Cardiac fibroblast (primary cell): Measurements from ENCODE around the gene DOCK3.
"Not testable (repeated sequence)": the region's sequence is repeated elsewhere in the genome, so short reads cannot be mapped to it uniquely, and the experiment has no call there.

Source experiments
- DNase-seq, 2 donors: peaks; one replicate each; pipeline versions ENCODE4 v3.0.0 to v3.0.0-alpha.2; 2010; ENCODE audit warnings: low read depth in 2 of 2
- H3K4me3 ChIP-seq, 2 donors: replicated peaks in 1 of 2; 1 replicate in 1 of 2; 2 replicates in 1 of 2; pipeline ENCODE4 v1.5.1; 2011; ENCODE audit warnings: low read depth in 2 of 2, low read length in 2 of 2, mild to moderate bottlenecking in 2 of 2, moderate library complexity in 1 of 2
- TF ChIP-seq, protein P1 (sequence below): IDR thresholded peaks from one replicate; pipeline ENCODE4 v1.5.1; 2011; ENCODE audit warnings: low read depth, mild to moderate bottlenecking, low read length, inconsistent platforms

The DOCK3 gene

DNA sequence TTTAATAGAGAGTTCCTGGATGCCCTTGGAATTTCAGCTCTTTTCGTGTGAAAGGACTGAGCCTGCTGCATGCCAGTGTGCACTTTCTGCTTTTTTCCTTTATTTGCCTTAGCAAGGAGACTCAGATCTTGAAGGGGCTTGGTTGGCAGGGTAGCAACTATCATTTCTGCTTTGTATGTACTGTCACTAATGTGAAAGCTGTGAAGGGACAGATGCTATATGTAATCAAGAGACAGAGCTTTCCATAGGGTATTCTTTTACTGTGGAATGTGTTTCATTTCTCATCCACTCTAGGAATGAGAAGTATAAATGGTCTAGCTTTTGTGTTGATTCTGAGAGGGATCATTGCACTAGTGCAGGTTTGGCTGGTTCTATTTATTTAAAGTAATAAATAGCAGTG is 377.8 kb downstream of the DOCK3 start:
- no peak for DNase-seq
- H3K4me3 ChIP-seq, result no peak overlapping the region
- TF ChIP-seq, protein P1, sequence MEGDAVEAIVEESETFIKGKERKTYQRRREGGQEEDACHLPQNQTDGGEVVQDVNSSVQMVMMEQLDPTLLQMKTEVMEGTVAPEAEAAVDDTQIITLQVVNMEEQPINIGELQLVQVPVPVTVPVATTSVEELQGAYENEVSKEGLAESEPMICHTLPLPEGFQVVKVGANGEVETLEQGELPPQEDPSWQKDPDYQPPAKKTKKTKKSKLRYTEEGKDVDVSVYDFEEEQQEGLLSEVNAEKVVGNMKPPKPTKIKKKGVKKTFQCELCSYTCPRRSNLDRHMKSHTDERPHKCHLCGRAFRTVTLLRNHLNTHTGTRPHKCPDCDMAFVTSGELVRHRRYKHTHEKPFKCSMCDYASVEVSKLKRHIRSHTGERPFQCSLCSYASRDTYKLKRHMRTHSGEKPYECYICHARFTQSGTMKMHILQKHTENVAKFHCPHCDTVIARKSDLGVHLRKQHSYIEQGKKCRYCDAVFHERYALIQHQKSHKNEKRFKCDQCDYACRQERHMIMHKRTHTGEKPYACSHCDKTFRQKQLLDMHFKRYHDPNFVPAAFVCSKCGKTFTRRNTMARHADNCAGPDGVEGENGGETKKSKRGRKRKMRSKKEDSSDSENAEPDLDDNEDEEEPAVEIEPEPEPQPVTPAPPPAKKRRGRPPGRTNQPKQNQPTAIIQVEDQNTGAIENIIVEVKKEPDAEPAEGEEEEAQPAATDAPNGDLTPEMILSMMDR, result no peak

DNA sequence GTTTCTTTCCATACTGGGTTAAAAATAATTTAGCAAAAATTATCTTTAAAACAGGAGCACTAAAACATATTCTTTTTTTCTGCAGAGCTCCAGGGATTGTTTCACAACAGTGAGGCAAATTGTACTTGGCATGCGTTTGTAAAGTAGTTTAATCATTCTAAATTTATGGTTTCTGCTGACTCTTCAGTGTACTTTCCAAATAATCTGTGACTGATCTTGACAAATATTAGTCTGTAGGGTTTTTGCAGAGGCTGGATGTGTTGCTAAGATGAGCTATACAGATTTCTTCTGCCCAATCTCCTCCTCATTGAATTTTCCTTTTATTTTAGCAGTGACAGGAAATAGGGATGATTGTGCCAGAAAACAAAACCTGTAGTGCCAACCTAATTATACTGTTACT is 382.4 kb downstream of the DOCK3 start:
- no peak for DNase-seq
- no peak overlapping the region for H3K4me3 ChIP-seq
- TF ChIP-seq, protein P1, result no peak

DNA sequence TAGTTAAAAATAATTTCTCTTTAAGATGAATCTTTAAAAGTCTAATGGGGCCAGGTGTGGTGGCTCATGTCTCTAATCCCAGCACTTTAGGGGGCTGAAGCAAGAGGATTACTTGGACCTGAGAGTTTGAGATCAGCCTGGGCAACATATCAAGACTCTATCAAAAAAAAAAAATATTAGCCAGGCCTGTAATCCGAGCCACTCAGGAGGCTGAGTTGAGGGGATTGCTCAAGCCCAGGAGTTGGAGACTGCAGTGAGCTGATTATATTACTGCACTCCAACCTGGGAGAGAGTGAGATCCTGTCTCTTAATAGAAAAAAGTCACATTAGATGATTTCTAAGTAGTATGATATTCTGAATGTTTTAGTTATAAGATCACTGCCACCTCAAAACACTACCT is 388.3 kb downstream of the DOCK3 start:
- TF ChIP-seq, protein P1, result no peak
- H3K4me3 ChIP-seq, result no peak overlapping the region
- DNase-seq, result no peak

DNA sequence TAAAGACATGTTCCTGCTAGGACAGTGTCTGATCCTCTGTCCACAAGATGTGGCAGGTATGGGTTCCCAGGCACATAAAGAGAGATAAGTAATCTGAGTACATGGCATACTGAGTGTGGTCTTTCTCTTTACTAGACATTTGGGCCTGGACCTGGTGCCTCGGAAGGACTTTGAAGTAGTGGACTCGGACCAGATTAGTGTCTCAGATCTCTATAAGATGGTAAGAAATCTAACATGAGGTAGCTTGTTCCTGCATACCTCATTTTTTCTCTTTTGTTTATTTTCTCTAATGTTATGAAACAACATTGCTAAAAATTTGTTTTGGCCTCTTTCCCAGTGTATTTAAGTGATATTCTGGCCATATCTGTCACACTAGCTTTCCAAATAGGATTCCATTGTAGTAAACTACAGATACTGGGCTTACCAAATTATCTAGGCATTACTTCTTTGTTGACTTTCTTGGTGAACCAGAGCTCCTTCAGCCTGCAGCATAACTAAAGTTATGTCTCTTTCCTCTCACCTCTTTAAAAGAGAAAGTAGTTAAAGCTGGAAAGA is 400.6 kb downstream of the DOCK3 start:
- TF ChIP-seq, protein P1, result no peak
- no peak overlapping the region for H3K4me3 ChIP-seq
- no peak for DNase-seq

DNA sequence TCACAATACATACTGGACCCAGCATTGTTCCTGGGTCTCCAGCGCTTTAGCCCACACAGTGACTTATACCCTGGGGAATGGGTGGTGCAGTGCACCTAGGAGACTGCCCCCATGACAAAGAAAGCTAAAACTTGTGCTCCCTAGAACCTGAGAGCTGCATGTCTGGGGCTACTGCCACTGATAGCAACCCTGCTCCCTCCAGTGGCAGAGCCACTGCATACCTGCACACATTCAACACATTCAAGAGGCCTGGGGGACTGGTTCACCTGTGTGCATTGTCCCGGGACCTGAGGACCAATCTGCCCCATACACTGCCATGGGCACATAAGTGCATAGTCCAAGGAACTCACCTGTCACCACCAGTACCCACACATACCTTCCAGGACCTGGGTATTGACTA is 407.6 kb downstream of the DOCK3 start:
- no peak for DNase-seq
- TF ChIP-seq, protein P1, result no peak

DNA sequence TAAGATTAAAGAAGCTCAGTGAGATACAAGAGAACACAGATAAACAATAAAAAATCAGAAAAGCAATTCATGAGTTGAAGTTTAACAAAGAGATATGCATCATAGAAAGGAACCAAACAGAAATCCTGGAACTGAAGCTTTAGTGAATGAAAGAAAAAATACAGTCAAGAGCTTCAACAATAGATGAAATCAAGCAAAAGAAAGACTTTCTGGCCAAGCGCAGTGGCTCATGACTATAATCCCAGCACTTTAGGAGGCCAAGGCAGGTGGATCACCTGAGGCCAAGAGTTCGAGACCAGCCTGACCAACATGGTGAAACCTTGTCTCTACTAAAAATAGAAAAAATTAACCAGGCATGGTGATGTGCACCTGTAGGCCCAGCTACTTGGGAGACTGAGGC is 408.8 kb downstream of the DOCK3 start:
- no peak overlapping the region for H3K4me3 ChIP-seq
- TF ChIP-seq, protein P1, result no peak
- DNase-seq, result no peak

More for the DNA sequence above, 407.6 kb downstream of the DOCK3 start:
- no peak overlapping the region for H3K4me3 ChIP-seq

DNA sequence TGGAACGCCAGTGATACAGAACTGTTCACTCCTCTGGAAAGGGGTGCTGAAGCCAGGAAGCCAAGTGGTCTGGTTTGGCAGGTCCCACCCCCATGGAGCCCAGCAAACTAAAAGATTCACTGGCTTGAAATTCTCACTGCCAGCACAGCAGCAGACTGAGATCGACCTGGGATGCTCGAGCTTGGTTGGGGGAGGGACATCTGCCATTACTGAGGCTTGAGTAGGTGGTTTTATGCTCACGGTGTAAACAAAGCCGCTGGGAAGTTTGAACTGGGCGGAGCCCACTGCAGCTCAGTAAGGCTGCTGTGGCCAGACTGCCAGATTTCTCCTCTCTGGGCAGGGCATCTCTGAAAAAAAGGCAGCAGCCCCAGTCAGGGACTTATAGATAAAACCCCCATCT is 417.4 kb downstream of the DOCK3 start:
- H3K4me3 ChIP-seq, DNase-seq: not testable (repeated sequence)

DNA sequence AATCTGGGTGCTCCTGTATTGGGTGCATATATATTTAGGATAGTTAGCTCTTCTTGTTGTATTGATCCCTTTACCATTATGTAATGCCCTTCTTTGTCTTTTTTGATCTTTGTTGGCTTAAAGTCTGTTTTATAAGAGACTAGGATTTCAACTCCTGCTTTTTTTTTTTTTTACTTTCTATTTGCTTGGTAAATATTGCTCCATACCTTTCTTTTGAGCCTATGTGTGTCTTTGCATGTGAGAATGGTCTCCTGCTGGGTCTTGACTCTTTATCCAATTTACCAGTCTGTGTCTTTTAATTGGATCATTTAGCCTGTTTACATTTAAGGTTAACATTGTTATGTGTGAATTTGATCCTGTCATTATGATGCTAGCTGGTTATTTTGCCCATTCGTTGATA is 420.1 kb downstream of the DOCK3 start:
- not testable (repeated sequence) for DNase-seq, H3K4me3 ChIP-seq
